Measurements from ENCODE around the gene TOM1L1. TPM values are rescaled to one million over a fixed set of nuclear protein-coding genes. Genes with fewer than 3 reads are reported as not detected.
"Not testable (repeated sequence)": the region's sequence is repeated elsewhere in the genome, so short reads cannot be mapped to it uniquely, and the experiment has no call there.

TOM1L1 gene
- total RNA-seq, 1 donor from 2014 or later, result 71.4 TPM

- no peak for DNase-seq (ENCODE audit: low read depth)
- no peak for TF ChIP-seq CTCF (conservative IDR thresholded peaks at IDR 0.05; ENCODE audit: low read depth, low read length)
- no peak overlapping the region for H3K4me3 ChIP-seq (ENCODE audit: low read depth, low read length)
Observed at GRCh38 chr17:54864636-54865356, 35.9 kb upstream of the TOM1L1 start.

- DNase-seq (ENCODE audit: low read depth), result no peak
- H3K4me3 ChIP-seq (ENCODE audit: low read depth, low read length), result no peak overlapping the region
- no peak for TF ChIP-seq CTCF (conservative IDR thresholded peaks at IDR 0.05; ENCODE audit: low read depth, low read length)
Observed at GRCh38 chr17:54867634-54868033, 33.0 kb upstream of the TOM1L1 start.

GRCh38 chr17:54870671-54871175 lies 29.9 kb upstream of the TOM1L1 start:
- TF ChIP-seq CTCF (conservative IDR thresholded peaks at IDR 0.05; ENCODE audit: low read depth, low read length), result no peak
- DNase-seq (ENCODE audit: low read depth), result no peak
- H3K4me3 ChIP-seq (ENCODE audit: low read depth, low read length), result no peak overlapping the region

- H3K4me3 ChIP-seq (ENCODE audit: low read depth, low read length); DNase-seq (ENCODE audit: low read depth): not testable (repeated sequence)
Observed at GRCh38 chr17:54875906-54876305, 24.7 kb upstream of the TOM1L1 start.

- no peak for DNase-seq (ENCODE audit: low read depth)
- no peak for TF ChIP-seq CTCF (conservative IDR thresholded peaks at IDR 0.05; ENCODE audit: low read depth, low read length)
- H3K4me3 ChIP-seq (ENCODE audit: low read depth, low read length), result no peak overlapping the region
Observed at GRCh38 chr17:54876656-54877195, 23.9 kb upstream of the TOM1L1 start.

- no peak for TF ChIP-seq CTCF (conservative IDR thresholded peaks at IDR 0.05; ENCODE audit: low read depth, low read length)
- H3K4me3 ChIP-seq (ENCODE audit: low read depth, low read length), result no peak overlapping the region
- DNase-seq (ENCODE audit: low read depth), result no peak
Observed at GRCh38 chr17:54881255-54881972, 19.2 kb upstream of the TOM1L1 start.

- TF ChIP-seq CTCF (conservative IDR thresholded peaks at IDR 0.05; ENCODE audit: low read depth, low read length), result no peak
- DNase-seq (ENCODE audit: low read depth), result no peak
- no peak overlapping the region for H3K4me3 ChIP-seq (ENCODE audit: low read depth, low read length)
Observed at GRCh38 chr17:54882371-54882770, 18.3 kb upstream of the TOM1L1 start.
